GM18507 (cell line): ENCODE data around the gene AIFM1.

Experiments
- DNase-seq: peaks from one replicate; pipeline ENCODE4 v3.0.0; 2011; ENCODE audit warnings: low read depth; ENCODE audit not compliant: insufficient read length; ENCODE audit errors: extremely low spot score
- FAIRE-seq: peaks from 2 replicates; lab custom pipeline; 2011; peaks lifted over from hg19 to GRCh38; lab: Jason Lieb, UNC

AIFM1 gene

GRCh38 chrX:130171446-130172126, 5.9 kb upstream of the AIFM1 start, which contains the start of gene RAB33A:
RAB33A (plus strand) TSS chrX:130171962; CDS start chrX:130172063, 101 bp downstream.
- peak; percentile 65 for FAIRE-seq
- no peak for DNase-seq

GRCh38 chrX:130170752-130171445, 5.3 kb upstream of the AIFM1 start:
- no peak for DNase-seq
- peak; percentile 90 for FAIRE-seq

- DNase-seq (no peak), FAIRE-seq (peak; percentile 51)
Measured at GRCh38 chrX:130167040-130167439, 1.4 kb upstream of the AIFM1 start.

- FAIRE-seq (no peak), DNase-seq (no peak)
Measured at GRCh38 chrX:130166503-130166777, 799 bp upstream of the AIFM1 start.

- no peak for FAIRE-seq
- DNase-seq: no peak
Measured at GRCh38 chrX:130165181-130165702, 399 bp downstream of the AIFM1 start.

GRCh38 chrX:130163398-130163797, 2.2 kb downstream of the AIFM1 start:
- DNase-seq (no peak), FAIRE-seq (no peak)

- FAIRE-seq (no peak), DNase-seq (no peak)
Measured at GRCh38 chrX:130162094-130162735, 3.4 kb downstream of the AIFM1 start.

GRCh38 chrX:130159776-130160175, 5.9 kb downstream of the AIFM1 start:
- FAIRE-seq (no peak), DNase-seq (no peak)

GRCh38 chrX:130158311-130158710, 7.3 kb downstream of the AIFM1 start:
- no peak for DNase-seq

GRCh38 chrX:130155564-130155963, 10.1 kb downstream of the AIFM1 start:
- no peak for FAIRE-seq
- no peak for DNase-seq

More at GRCh38 chrX:130158311-130158710, 7.3 kb downstream of the AIFM1 start:
- no peak for FAIRE-seq

- no peak for FAIRE-seq
- DNase-seq: no peak
Measured at GRCh38 chrX:130147631-130148030, 18.0 kb downstream of the AIFM1 start.

- no peak for DNase-seq
- no peak for FAIRE-seq
Measured at GRCh38 chrX:130145123-130145522, 20.5 kb downstream of the AIFM1 start.

- peak; percentile 52 for FAIRE-seq
Measured at GRCh38 chrX:130144509-130144908, 21.1 kb downstream of the AIFM1 start.

GRCh38 chrX:130139474-130140201, 26.0 kb downstream of the AIFM1 start:
- no peak for FAIRE-seq
- no peak for DNase-seq

More at GRCh38 chrX:130144509-130144908, 21.1 kb downstream of the AIFM1 start:
- DNase-seq: no peak

- FAIRE-seq (no peak), DNase-seq (no peak)
Measured at GRCh38 chrX:130136961-130137360, 28.7 kb downstream of the AIFM1 start.

GRCh38 chrX:130136496-130136895, 29.1 kb downstream of the AIFM1 start:
- FAIRE-seq: no peak

GRCh38 chrX:130130990-130131389, 34.7 kb downstream of the AIFM1 start:
- no peak for DNase-seq
- FAIRE-seq: no peak

More at GRCh38 chrX:130136496-130136895, 29.1 kb downstream of the AIFM1 start:
- no peak for DNase-seq

GRCh38 chrX:130125091-130125874, 40.4 kb downstream of the AIFM1 start:
- FAIRE-seq (no peak), DNase-seq (no peak)

GRCh38 chrX:130124577-130124976, 41.1 kb downstream of the AIFM1 start:
- no peak for DNase-seq
- FAIRE-seq: no peak
